ENCODE results near the gene UBE2C. TPM values are rescaled to one million over a fixed set of nuclear protein-coding genes. Genes with fewer than 3 reads are reported as not detected.

Gene UBE2C
- total RNA-seq, 1 experiment from 2014 or later = 249 TPM

- no peak for TF ChIP-seq ZNF219 (CRISPR knock-in tag; IDR thresholded peaks at IDR 0.05; ENCODE audit: borderline replicate concordance)
- TF ChIP-seq ZBTB43 (CRISPR knock-in tag; IDR thresholded peaks at IDR 0.05) = no peak
- TF ChIP-seq ZNF512 (CRISPR knock-in tag; IDR thresholded peaks at IDR 0.05; ENCODE audit: borderline replicate concordance) = no peak
Measured at GRCh38 chr20:45843506-45843905, 31.1 kb downstream of the UBE2C start (continued).

GRCh38 chr20:45845452-45845851 is 33.0 kb downstream of the UBE2C start:
- Mint-ChIP-seq H3K27me3 (ENCODE audit: low read depth) (no peaks in the 10 kb centered on the region), H3K27ac (no peak overlapping the region), H3K4me1 (no peaks in the 10 kb centered on the region), H3K9me3 (no peaks in the 10 kb centered on the region), H3K4me3 (no peak overlapping the region), H3K36me3 (peaks cover 38% of the 10 kb centered on the region)
- POLR2A ChIA-PET = interaction anchor here (0.6 kb wide), 1 partner anchor 45 kb away, joined by 4 read pairs; no protein-coding TSS in a partner anchor
- TF ChIP-seq CREB1 (CRISPR knock-in tag; IDR thresholded peaks at IDR 0.05) (no peak), SOX15 (CRISPR knock-in tag; IDR thresholded peaks at IDR 0.05) (no peak), SP1 (CRISPR knock-in tag; conservative IDR thresholded peaks at IDR 0.05) (no peak), PREB (CRISPR knock-in tag; IDR thresholded peaks at IDR 0.05; ENCODE audit: borderline replicate concordance) (no peak), ATF3 (CRISPR knock-in tag; conservative IDR thresholded peaks at IDR 0.05) (no peak), SMAD3 (CRISPR knock-in tag; IDR thresholded peaks at IDR 0.05; ENCODE audit: borderline replicate concordance) (no peak), ZNF263 (CRISPR knock-in tag; IDR thresholded peaks at IDR 0.05; ENCODE audit: low read depth) (no peak), ZNF317 (CRISPR knock-in tag; IDR thresholded peaks at IDR 0.05; ENCODE audit: borderline replicate concordance, low read depth) (no peak), CDX4 (CRISPR knock-in tag; IDR thresholded peaks at IDR 0.05; ENCODE audit: borderline replicate concordance) (no peak), ZBTB21 (CRISPR knock-in tag; IDR thresholded peaks at IDR 0.05; ENCODE audit: borderline replicate concordance) (no peak), MXD4 (CRISPR knock-in tag; IDR thresholded peaks at IDR 0.05; ENCODE audit: borderline replicate concordance) (no peak), ELF4 (CRISPR knock-in tag; IDR thresholded peaks at IDR 0.05; ENCODE audit: low read depth) (no peak), CBFB (CRISPR knock-in tag; IDR thresholded peaks at IDR 0.05; ENCODE audit: low read depth) (no peak), JUN (CRISPR knock-in tag; IDR thresholded peaks at IDR 0.05) (no peak)
- CTCF ChIA-PET = interaction anchor here (1.0 kb wide), 1 partner anchor 21 kb away, joined by 3 read pairs; no protein-coding TSS in a partner anchor
- DNase-seq (ENCODE audit: low spot score) (no peak), ATAC-seq (peak; percentile 27; the same call in 1 of the 2 replicates)

- H3K9me3 Mint-ChIP-seq = no peaks in the 10 kb centered on the region
- ATAC-seq = no peak
- H3K27me3 Mint-ChIP-seq (ENCODE audit: low read depth) = no peaks in the 10 kb centered on the region
- H3K4me3 Mint-ChIP-seq = no peak overlapping the region
- H3K36me3 Mint-ChIP-seq = peaks cover 34% of the 10 kb centered on the region
- ChIA-PET POLR2A (no interaction called here), CTCF (interaction anchor here (2.0 kb wide), 1 partner anchor 41 kb away, joined by 4 read pairs; no protein-coding TSS in a partner anchor)
- TF ChIP-seq NFYB (CRISPR knock-in tag; conservative IDR thresholded peaks at IDR 0.05; ENCODE audit: low read depth) = no peak
- H3K4me1 Mint-ChIP-seq = peaks cover 22% of the 10 kb centered on the region
- peak overlapping the region; percentile 69; the same call in 1 of the 2 replicates for H3K27ac Mint-ChIP-seq
- DNase-seq (ENCODE audit: low spot score) = no peak
Measured at GRCh38 chr20:45848421-45848820, 36.0 kb downstream of the UBE2C start.
